Prostate gland (tissue), 2 donors: ENCODE data around the gene SRGAP3.

ENCODE experiments used
- POLR2AphosphoS5 ChIP-seq: sonication (generic); formaldehyde crosslinking; IDR thresholded peaks from one replicate; pipeline ENCODE4 v1.6.1; 2017; ENCODE audit warnings: antibody characterized with exemption
- TF ChIP-seq, protein P1 (sequence below), 4 experiments: fragments of 200-600 bp in 2 of 4; fragments of 450-650 bp in 2 of 4; sonication (generic) in 2 of 4; IDR thresholded peaks; 1 replicate in 3 of 4; 2 replicates in 1 of 4; pipeline ENCODE4 v1.5.1; 2016 to 2019; ENCODE audit warnings: antibody characterized with exemption in 4 of 4, mild to moderate bottlenecking in 2 of 4, moderate library complexity in 2 of 4

DNA sequence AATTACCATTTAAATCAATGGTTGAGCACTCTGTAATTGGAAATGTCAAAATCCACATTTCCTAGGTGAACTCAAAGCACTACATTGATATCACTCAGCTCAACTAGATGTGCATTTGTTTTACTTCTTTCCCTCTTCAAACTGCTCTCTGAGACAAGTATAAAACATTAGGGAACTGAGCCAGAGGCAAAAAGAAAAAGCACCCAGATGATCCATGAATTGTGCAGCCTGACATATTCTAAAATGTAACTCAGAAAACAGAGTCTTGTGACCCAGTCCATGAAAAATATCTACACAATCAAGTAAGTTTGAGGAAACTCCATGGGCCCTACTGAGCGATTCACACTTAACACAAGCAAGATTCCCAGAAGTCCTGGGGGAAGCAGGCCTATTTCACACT lies 9.8 kb downstream of the SRGAP3 start:
- TF ChIP-seq, protein P1, sequence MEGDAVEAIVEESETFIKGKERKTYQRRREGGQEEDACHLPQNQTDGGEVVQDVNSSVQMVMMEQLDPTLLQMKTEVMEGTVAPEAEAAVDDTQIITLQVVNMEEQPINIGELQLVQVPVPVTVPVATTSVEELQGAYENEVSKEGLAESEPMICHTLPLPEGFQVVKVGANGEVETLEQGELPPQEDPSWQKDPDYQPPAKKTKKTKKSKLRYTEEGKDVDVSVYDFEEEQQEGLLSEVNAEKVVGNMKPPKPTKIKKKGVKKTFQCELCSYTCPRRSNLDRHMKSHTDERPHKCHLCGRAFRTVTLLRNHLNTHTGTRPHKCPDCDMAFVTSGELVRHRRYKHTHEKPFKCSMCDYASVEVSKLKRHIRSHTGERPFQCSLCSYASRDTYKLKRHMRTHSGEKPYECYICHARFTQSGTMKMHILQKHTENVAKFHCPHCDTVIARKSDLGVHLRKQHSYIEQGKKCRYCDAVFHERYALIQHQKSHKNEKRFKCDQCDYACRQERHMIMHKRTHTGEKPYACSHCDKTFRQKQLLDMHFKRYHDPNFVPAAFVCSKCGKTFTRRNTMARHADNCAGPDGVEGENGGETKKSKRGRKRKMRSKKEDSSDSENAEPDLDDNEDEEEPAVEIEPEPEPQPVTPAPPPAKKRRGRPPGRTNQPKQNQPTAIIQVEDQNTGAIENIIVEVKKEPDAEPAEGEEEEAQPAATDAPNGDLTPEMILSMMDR (IDR thresholded peaks at IDR 0.05), result no peak
- no peak for TF ChIP-seq POLR2AphosphoS5
